HCT116 (cell line): Measurements from ENCODE around the gene RNF217.

Source experiments
- CEBPB ChIP-seq: IDR thresholded peaks from 2 replicates; pipeline ENCODE4 v1.6.1; 2012; ENCODE audit warnings: low read depth
- POLR2AphosphoS5 ChIP-seq: IDR thresholded peaks from 2 replicates; pipeline ENCODE4 v1.6.1; 2011; ENCODE audit warnings: mild to moderate bottlenecking, low read depth, low read length, moderate library complexity
- TF ChIP-seq, protein P1 (sequence below), 3 experiments: fragments of 200-600 bp in 1 of 3; sonication (generic) in 1 of 3; IDR thresholded peaks in 2 of 3; conservative IDR thresholded peaks in 1 of 3; 2 replicates each; pipeline ENCODE4 v1.5.1; 2012 to 2017; ENCODE audit warnings: low read depth in 2 of 3, low read length in 2 of 3, antibody characterized with exemption in 1 of 3, borderline replicate concordance in 1 of 3, control low read depth in 1 of 3, mild to moderate bottlenecking in 1 of 3, mixed read lengths in 1 of 3, mixed run types in 1 of 3, moderate library complexity in 1 of 3; ENCODE audit not compliant: insufficient read depth in 1 of 3

- TF ChIP-seq CEBPB (no peak), POLR2AphosphoS5 (peak; percentile 48)
- TF ChIP-seq, protein P1, sequence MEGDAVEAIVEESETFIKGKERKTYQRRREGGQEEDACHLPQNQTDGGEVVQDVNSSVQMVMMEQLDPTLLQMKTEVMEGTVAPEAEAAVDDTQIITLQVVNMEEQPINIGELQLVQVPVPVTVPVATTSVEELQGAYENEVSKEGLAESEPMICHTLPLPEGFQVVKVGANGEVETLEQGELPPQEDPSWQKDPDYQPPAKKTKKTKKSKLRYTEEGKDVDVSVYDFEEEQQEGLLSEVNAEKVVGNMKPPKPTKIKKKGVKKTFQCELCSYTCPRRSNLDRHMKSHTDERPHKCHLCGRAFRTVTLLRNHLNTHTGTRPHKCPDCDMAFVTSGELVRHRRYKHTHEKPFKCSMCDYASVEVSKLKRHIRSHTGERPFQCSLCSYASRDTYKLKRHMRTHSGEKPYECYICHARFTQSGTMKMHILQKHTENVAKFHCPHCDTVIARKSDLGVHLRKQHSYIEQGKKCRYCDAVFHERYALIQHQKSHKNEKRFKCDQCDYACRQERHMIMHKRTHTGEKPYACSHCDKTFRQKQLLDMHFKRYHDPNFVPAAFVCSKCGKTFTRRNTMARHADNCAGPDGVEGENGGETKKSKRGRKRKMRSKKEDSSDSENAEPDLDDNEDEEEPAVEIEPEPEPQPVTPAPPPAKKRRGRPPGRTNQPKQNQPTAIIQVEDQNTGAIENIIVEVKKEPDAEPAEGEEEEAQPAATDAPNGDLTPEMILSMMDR (IDR thresholded peaks at IDR 0.05 in 2 of 3, conservative IDR thresholded peaks at IDR 0.05 in 1 of 3; ENCODE audit: borderline replicate concordance in 1 of 3, insufficient read depth in 1 of 3, low read depth in 2 of 3, low read length in 2 of 3): no peak
These were observed 590 bp downstream of the RNF217 start for GRCh38 chr6:124962639-124963415.
